22Rv1 (cell line): ENCODE results near the gene DCC.
A peak's percentile ranks its signal among the peaks of the same experiment; 100 is the strongest.

Experiments
- H3K27ac ChIP-seq: fragments of 450-650 bp; 2 replicates; pipeline ENCODE4 v1.5.1; 2017
- ZFX ChIP-seq: fragments of 450-650 bp; IDR thresholded peaks from 2 replicates; pipeline ENCODE4 v1.6.1; 2017; ENCODE audit warnings: antibody characterized with exemption, borderline replicate concordance
- TF ChIP-seq, protein P1 (sequence below): fragments of 450-650 bp; IDR thresholded peaks from 2 replicates; pipeline ENCODE4 v1.5.1; 2017; ENCODE audit warnings: mild to moderate bottlenecking

The DCC gene

DNA sequence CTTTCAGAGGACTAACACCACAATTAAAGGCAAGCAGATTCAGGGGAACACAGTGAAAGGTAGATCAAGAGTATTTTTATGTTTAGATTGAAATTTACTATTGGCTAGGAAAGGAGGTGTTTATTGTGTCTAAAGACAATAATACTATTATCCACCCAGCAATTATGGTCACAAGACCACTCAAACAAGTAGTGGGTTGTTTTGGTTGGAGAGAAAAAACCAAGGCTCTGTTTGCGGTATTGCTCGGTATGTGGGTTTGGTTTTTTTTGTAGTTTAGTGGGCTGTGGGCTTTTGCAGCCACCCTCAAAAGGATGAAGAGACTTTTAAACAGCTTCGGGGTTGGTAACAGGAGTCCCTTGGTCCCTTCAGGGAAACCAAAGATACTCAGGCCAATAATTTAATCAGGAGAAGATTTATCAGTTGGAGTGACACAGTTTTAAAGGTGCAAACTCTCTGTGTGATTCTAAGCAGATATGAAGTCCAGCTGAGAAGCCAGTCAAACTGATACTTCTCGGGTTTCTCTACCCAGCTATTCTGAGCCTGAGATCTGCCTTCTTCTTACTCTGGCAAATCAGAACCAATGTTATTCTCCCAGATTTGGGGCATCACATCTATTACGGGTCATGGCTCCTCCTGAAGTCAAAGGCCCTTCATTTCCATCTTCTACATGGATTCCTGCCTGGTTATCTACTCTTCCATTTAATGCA lies 55.3 kb downstream of the DCC start:
- H3K27ac ChIP-seq = no peak overlapping the region
- TF ChIP-seq, protein P1, sequence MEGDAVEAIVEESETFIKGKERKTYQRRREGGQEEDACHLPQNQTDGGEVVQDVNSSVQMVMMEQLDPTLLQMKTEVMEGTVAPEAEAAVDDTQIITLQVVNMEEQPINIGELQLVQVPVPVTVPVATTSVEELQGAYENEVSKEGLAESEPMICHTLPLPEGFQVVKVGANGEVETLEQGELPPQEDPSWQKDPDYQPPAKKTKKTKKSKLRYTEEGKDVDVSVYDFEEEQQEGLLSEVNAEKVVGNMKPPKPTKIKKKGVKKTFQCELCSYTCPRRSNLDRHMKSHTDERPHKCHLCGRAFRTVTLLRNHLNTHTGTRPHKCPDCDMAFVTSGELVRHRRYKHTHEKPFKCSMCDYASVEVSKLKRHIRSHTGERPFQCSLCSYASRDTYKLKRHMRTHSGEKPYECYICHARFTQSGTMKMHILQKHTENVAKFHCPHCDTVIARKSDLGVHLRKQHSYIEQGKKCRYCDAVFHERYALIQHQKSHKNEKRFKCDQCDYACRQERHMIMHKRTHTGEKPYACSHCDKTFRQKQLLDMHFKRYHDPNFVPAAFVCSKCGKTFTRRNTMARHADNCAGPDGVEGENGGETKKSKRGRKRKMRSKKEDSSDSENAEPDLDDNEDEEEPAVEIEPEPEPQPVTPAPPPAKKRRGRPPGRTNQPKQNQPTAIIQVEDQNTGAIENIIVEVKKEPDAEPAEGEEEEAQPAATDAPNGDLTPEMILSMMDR = no peak
- no peak for TF ChIP-seq ZFX

DNA sequence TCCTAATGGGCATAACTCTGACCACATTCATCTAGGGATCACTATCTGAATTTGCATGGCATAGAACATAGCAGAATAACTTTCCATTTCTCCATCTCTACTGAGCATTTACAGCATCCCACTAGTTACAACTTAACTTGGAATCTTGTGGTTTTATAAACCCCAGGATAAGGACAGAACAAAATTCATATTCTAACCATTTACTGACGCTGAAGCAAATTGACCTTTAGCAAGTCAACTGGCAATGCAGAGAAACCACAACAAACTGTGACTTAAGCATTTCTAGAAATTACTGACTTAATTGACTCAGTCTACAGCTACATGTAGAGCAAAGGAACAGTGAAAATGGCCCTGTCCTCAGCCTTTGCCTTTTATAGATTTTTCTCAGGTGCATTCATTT lies 61.2 kb downstream of the DCC start:
- TF ChIP-seq, protein P1 = no peak
- no peak for TF ChIP-seq ZFX

DNA sequence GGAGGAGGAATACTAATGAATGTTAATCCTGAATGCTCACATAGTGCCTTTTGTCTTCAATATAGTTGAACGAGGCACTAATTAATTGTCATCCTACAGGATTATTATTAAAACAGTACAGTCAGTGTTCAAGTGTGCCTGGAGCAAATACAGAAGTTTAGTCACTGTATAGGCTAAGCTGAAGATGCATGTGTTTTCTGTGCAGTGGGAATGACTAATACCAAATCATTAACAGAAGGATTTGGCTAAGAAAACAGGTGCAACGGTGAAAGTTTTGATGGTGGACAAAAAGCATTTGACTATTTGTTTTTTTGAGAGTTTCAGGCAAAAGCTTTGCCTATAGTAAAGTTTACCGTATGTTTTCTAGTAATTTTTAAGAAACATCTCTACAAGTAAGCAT lies 62.8 kb downstream of the DCC start:
- TF ChIP-seq ZFX = no peak
- TF ChIP-seq, protein P1 = no peak
- no peak overlapping the region for H3K27ac ChIP-seq

More for the DNA sequence above, 61.2 kb downstream of the DCC start:
- H3K27ac ChIP-seq = no peak overlapping the region

DNA sequence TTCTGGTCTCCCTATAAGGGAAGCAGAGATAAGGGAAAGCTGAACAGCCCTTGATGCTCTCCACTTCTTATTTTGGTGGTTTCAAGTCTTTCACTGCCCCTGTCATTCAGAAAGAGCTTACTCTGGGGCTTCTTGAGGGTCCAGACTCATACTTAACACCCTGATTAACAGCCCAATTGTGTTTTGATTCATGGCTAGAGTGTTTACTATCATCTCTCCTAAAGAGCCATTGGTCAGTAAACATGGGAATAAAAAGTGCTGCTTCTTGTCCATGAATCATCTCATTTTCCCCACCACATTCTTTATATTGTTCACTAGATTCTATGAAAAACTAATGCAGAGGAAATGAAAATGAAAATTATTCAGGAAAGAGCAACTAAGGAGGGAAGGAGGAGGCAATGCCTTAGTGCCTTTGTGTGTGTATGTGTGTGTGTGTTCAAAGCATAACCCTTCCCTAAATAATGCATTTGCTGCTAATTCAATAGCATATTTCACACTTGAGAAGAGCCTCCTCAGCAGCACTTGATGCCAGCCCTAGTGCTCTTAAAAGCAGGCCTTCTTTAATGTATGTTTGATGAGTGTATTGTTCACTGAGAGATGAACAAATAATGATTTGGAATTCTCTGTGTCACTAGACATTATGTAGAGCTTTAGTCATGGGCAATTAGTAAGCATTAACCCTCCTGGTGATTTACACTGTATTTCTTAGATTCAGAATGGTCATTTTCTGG lies 63.5 kb downstream of the DCC start:
- TF ChIP-seq, protein P1 = no peak
- H3K27ac ChIP-seq = no peak overlapping the region

DNA sequence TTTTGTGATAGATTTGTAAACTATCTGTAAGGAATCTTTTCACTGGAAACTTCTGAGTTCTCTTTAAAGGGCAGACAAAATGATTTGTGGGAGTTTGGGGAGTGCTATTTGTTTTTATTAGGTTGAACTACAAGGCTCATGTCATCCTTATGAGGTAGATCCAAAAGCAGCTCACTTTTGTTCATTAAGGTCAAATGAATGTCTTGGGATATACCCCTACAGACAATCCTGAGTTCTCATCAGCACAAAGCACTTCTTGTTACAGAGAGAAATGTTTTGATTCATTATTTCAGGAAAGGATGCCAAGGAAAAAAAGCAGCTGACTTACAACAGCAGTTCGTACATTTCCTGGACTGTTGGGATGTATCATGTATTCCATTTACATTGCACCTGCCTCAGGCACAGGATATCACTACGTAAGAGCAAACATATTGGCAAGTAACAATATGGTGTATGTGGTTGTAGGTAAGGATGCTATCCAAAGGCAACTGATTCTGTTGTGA lies 68.9 kb downstream of the DCC start:
- H3K27ac ChIP-seq = no peak overlapping the region
- TF ChIP-seq ZFX = no peak
- TF ChIP-seq, protein P1 = no peak

DNA sequence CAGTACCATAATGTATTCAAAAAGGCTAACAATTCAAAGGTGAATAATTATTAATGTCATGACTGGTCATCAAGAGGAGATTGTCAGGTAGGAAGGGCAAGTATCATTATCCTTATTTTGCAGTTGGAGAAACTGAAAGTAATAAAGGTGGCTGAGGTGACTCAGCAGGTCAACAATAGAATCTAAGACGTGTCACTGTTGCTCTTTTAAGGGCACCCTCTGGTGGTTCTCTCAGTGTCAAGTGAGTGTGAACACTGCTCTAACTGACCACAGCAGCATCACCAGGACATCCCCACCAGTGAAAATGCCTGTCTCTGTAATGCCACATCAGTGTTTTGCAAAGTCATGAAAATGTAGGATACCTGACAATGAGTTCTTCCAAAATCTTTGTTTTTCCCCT lies 69.7 kb downstream of the DCC start:
- TF ChIP-seq ZFX = no peak
- TF ChIP-seq, protein P1 = peak; percentile 7; the same call in 1 of the 2 replicates
- H3K27ac ChIP-seq = no peak overlapping the region

DNA sequence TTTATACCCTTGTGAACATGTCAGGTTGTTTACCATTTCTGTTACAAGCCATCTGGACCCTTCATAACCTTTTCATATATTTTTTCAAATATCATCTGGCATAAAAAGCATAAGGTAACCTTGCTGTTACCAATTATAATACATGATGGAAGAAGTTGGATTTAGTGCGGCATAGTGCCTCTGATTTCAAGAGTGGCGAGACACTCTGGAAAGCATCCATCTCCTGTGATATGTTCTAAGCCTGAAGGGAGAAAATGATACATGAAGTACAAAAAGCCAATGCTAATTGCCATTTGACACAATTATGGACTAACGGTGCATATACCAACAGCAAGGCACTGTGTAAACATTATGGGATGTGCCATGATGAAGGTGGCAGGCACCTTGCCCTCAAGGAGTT lies 75.1 kb downstream of the DCC start:
- no peak for TF ChIP-seq ZFX
- TF ChIP-seq, protein P1 = no peak
- no peak overlapping the region for H3K27ac ChIP-seq
